ELR (cell line): ENCODE data around the gene ZNF330.

ENCODE experiments used
- DNase-seq: peaks from one replicate; pipeline ENCODE4 v3.0.0-alpha.2; 2015; ENCODE audit warnings: low read depth

ZNF330 gene

DNA sequence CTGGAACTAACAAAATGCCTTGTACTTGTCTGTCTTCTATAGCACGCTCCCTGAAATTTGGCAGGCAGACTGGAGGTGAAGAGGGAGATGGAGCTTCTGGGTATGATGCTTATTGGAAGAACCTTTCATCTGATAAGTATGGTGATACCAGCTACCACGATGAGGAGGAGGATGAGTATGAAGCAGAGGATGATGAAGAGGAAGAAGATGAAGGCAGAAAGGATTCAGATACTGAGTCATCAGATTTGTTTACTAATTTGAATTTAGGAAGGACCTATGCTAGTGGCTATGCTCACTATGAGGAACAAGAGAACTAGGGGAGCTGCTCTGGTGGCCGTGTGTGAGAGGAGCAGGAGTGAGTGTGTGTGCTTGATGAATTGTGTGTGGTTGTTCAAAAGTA lies 13.0 kb downstream of the ZNF330 start:
- DNase-seq = no peak

DNA sequence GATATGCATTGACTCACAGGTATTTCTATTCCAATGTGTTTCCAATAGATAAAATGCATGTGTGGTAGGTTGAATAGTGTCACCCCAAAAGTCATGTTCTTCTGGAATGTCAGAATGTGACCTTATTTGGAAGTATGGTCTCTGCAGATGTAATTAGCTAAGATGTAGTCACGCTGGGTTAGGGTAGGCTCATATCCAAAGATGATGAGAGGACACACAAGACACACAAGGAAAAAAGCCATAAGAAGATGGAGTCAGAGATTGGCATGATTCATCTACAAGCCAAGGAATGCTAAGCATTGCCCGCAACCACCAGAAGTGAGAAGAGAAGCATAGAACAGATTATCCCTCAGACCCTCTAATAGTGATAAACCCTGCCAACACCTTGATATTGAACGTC lies 17.5 kb downstream of the ZNF330 start:
- DNase-seq = peak; percentile 29

DNA sequence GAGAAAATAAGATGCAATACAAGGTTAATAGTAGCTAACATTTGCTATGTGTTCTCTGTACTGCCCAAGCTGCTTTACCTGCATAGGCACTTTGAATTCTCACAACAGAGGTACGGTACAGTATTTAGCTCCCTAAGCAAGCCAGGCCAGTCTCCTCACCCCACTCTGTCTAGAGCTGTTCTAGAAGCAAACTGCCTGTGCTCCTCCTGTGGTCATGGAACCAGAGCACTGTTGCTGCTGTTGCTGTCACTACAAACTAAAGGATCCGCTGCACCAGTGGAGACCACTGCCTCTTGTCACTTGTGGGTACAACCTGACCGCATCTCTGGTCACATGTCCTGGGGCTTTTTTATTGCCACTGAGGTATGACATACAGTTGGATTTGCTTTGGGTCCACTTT lies 19.6 kb downstream of the ZNF330 start:
- DNase-seq = no peak

DNA sequence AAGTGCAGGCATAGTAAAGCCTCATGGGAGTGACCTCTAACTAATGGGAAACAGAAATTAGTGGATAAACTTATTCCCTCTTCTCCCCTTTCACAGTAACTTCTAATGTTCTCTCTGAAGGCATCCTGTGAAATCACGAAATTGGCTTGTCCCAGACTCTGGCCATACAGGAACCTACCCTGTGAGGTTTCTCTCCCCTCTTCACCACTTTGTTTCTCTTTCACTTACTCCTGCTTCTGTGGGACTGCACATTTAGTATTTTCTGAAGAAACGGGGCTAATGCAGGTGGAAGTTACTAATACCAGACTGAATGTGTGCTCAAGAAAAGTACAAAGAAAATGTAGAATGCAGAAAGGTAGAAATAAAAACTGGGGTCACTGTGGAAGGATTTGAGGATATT lies 20.0 kb downstream of the ZNF330 start:
- no peak for DNase-seq

DNA sequence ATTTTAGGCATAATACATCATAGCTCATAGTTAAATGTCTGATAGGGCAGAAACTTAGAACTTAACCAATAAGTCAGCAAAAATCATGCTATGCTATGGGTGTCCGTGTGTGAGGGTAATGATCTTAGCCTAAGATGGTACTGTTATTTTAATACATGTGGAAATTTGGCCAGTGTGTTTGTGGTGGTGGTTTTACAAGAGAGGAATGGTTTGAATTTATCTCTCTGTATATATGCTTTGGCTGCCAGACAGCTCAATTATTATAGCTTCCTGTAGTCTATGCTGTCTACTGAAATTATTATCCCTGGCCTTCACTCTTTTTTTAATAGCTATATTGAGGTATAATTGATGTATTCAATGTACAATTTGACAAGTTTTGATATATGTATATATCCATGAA lies 21.3 kb downstream of the ZNF330 start:
- no peak for DNase-seq

DNA sequence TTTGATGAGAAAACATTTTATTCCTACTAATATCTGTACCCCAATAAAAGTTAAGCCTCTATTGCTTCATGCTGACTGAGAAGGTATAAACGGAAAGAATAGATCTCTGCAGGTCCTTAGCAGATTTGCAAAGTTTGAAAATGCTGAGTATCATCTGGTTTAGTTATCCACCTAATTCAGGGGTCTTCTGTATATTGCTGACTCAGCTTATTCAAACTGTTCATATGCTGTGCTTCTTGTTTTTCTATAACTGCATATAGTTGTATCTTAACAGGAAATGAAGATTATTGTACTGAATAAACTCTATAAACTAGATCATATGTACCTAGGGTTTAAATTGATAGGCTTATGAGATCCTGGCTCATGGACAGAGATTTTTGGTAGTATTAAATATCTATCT lies 23.7 kb downstream of the ZNF330 start:
- DNase-seq = no peak

DNA sequence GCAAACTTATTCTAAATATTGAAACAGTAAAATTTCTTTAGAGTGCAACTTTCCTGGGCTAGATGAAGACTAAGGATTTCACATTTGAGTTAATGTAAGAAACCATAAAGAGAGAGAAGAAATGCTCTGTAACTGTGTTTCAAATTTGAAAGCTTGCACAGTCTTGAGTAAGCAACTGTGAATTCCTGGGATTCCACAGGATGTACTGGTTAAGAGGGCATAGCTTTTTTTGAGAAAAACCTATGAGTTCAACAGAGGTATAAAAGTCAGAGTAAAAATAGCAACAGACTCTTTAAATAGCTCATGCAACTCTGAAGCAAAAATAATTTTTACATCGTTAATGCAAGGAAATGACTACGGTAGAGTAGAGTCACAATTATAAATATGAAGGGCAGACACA lies 25.5 kb downstream of the ZNF330 start:
- peak; percentile 59 for DNase-seq

DNA sequence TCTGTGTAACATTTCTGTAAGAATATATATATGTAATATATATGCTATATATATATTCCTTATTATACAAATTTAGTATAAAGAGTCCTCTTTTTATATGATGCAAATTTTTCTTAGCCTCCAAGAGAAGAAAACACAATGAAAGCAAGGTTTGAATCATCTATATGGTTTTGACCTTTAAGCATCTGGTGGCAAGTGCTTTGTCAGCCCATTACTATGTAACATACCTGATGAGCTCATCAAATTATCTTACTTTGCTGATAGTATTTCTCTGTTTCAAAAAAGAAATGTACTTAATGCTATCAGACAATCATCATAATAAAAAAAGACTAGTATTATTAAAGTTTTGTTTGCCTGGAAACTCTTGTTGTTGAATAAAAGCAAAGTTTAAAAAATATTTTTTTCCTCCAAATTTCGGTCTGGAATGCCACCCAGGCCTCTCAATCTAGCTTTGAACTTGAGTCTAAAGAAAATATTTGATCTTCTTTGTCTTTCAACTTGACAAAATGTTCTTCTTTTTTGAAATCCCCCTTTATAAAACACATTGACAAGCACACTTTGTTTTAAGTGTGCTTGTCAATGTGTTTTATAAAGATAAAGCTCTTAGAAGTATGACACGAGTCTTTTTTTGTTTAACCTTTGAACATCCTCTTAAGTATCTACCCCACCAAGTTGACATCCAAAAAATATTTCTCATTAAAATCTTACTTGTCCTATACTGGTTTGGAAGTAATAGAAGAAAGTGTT lies 26.2 kb downstream of the ZNF330 start:
- DNase-seq = peak; percentile 59

DNA sequence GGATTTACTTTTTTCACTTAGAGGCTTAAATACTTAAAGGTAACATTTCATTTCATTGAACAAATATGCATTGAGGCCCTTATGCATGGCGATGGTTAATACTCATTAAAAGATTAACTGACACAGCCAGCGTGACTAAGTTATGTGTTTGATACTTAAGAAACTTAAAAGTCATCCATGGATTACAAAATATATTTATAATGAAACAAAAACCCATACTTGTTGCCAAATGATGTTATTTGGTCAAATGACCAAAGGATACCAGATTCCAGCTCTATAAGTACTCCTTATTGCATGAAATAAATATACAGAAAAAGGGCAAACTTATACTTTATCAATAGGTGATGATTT lies 26.7 kb downstream of the ZNF330 start:
- no peak for DNase-seq

DNA sequence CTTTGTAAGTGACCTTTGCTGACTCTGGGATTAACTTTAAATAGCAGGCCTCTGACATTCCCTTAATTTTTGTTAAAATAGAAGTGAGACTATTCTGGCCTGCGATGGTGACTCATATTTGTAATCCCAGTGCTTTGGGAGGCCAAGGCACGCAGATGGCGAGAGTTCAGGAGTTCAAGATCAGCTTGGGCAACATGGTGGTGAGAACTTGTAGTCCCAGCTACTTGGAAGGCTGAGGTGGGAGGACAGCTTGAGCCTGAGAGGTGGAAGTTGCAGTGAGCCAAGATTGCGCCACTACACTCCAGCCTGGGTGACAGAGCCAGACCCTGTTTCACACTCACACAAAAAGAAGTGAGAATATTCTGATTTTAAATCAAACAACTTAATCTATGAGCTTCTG lies 27.3 kb downstream of the ZNF330 start:
- no peak for DNase-seq

DNA sequence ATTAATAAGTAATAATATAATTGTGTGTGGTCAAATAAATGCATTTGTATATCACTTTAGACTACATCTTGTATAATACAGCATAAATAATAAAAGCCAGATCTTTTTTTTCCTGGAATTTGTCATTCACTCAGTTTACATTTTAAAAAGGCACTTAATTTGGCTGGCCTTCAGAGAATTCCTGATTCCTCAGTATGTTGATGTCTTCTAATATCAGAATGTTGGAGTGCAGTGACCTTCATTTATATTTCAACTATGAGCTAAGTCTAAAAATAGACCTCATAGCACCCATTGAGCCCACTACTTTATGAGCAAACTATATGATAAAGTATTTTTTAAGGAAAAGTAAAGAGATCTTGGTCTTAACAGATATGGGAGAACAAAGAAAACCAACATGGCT lies 27.8 kb downstream of the ZNF330 start:
- DNase-seq = no peak

DNA sequence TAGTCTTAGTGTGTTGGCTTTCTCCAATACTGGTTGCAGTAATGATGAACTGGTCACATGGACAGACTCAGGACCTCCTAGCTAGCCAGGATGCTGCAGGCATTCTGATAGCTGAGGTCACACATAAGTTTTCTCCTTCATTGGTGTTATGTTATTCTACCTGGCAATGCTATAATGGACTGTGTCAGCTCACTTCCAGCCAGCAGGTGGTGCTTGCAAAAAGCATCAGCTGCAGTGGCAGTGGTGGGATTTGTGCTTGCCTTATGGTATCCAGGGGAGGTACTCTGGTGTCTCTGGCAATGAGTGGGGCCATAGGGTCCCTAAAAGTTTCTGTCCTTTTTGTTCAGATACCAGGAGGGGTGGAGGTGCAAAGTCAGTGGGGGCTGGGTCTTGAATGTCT lies 33.6 kb downstream of the ZNF330 start:
- no peak for DNase-seq

DNA sequence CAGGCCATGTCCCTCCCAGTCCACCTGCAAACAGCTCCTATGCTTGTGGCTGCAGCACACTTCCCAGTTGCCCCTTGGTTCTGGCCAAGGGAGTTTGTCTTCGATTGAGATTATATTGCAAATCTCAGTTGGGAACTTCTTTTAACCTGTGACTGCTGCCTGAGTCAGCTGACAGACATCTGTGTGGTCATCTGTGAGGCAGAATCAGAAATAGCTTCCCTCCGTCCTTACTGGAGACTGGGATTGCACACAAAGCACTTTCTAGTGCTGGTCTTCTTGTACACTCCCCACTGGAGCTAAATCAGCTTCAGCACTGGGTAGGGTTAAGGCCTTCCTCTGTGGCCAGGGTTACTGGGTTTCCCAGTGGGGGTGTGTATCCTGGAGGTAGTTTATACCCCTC lies 34.3 kb downstream of the ZNF330 start:
- DNase-seq = peak; percentile 56

DNA sequence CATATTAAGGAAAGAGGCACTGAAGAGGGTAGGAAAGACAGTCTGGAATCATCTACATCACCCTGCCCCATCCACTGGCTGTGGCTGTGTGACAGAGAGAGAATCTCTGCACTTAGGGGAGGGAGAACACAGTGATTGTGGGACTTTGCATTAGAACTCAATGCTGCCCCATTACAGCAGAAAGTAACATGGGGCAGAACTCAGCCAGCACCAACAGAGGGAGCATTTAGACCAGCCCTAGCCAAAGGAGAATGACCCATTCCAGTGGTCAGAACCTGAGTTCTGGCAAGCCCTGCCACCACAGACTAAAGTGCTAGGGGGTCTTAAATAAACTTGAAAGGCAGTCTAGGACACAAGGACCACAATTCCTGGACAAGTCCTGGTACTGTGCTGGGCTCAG lies 37.9 kb downstream of the ZNF330 start:
- DNase-seq = no peak

DNA sequence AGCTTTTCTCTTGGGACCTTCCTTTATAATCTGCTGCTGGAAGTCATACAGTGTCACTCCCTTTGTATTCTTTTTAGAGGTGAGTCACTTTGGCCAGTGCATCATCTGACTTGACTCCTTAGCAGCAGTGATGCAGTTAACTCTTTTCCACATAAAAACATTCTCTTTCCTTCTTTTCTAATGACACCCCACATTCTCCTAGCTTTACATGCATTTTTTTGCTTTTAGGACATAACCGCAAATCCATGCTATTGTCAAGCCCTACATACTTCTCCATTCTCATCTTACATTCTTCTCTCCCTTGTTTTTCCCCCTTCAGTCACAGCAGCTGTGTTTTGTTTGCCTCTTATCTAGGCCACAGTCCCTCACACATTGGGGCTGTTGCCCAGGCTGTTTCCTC lies 55.1 kb downstream of the ZNF330 start:
- peak; percentile 73 for DNase-seq

DNA sequence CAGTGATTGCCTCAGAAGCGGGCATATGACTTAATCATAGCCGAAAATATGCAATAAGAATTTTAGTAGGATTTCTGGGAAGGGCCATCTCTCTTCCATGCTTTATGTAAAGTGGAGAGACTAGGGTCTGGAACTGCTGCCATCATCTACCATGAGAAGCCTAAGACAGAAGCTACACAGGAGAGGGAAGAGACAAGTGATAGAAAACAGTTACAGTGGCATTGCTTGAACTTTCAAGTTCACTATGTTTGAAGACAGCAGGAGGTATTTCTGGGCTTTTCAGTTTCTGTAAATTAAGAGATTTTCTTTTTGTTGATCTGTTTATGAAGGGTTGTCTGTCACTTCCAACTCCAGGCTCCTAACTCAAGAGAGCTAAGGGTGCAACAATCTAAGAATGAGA lies 62.5 kb downstream of the ZNF330 start:
- no peak for DNase-seq

DNA sequence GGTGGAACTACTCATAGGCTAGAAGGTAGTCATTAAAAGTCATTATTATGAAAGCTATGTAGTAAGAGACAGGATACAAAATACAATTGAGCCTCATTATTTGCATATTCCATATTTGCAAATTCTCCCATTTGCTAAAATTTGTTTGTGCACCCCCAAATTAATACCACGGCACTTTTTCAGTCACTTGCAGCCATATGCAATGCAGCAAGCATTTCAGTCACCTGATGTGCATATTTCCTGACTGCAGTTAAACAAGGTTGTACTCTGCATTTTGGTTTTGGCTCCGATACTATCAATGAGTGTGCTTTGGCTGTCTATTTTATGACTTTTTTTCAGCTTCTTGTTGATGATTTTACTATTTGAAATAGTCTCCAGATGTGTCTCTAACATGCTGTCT lies 62.9 kb downstream of the ZNF330 start:
- no peak for DNase-seq
